ENCODE data around the gene CST4.

DNA sequence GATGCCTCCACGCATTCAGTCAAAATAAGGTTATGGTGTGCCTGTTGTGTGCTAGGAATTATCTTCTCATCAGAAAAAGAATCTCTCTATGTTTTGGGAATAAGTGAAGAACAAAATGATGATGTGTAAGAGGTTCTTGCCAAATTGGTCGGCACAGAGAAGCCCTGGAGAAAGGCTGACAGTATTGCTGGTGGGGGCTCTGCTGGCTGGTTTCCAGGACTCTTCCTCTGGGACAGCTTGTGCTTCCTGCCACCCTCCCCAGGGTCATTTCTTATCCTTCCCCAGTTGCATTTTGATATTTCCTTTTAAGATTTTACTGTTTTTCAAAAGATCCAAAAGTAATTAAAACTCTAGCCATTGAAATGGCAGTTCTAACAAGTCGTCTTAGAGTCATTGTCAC lies 22.1 kb downstream of the CST4 start:
- TF ChIP-seq, protein P1, sequence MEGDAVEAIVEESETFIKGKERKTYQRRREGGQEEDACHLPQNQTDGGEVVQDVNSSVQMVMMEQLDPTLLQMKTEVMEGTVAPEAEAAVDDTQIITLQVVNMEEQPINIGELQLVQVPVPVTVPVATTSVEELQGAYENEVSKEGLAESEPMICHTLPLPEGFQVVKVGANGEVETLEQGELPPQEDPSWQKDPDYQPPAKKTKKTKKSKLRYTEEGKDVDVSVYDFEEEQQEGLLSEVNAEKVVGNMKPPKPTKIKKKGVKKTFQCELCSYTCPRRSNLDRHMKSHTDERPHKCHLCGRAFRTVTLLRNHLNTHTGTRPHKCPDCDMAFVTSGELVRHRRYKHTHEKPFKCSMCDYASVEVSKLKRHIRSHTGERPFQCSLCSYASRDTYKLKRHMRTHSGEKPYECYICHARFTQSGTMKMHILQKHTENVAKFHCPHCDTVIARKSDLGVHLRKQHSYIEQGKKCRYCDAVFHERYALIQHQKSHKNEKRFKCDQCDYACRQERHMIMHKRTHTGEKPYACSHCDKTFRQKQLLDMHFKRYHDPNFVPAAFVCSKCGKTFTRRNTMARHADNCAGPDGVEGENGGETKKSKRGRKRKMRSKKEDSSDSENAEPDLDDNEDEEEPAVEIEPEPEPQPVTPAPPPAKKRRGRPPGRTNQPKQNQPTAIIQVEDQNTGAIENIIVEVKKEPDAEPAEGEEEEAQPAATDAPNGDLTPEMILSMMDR (IDR thresholded peaks at IDR 0.05; ENCODE audit: extremely low read depth in 1 of 2, insufficient read depth in 1 of 2, low read depth in 1 of 2, low read length in 2 of 2): no peak
- TF ChIP-seq POLR2AphosphoS5 (IDR thresholded peaks at IDR 0.05; ENCODE audit: insufficient read depth, low read depth, low read length) (no peak), POLR2A (IDR thresholded peaks at IDR 0.05; ENCODE audit: low read depth, low read length) (no peak), MYC (IDR thresholded peaks at IDR 0.05; ENCODE audit: low read depth, low read length) (no peak), EZH2 (IDR thresholded peaks at IDR 0.05; ENCODE audit: borderline replicate concordance, low read depth, low read length, severe bottlenecking) (no peak), GATA2 (IDR thresholded peaks at IDR 0.05; ENCODE audit: insufficient read depth, insufficient read length, low read depth, low read length) (no peak), FOS (IDR thresholded peaks at IDR 0.05; ENCODE audit: borderline replicate concordance, insufficient read depth, low read length) (no peak), JUN (IDR thresholded peaks at IDR 0.05; ENCODE audit: borderline replicate concordance, insufficient read depth, insufficient read length, low read depth) (no peak)
- TF ChIP-seq, protein P2, sequence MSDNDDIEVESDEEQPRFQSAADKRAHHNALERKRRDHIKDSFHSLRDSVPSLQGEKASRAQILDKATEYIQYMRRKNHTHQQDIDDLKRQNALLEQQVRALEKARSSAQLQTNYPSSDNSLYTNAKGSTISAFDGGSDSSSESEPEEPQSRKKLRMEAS (IDR thresholded peaks at IDR 0.05; ENCODE audit: insufficient read depth, insufficient read length): no peak
